ENCODE data around the gene LORICRIN.

Gene LORICRIN

DNA sequence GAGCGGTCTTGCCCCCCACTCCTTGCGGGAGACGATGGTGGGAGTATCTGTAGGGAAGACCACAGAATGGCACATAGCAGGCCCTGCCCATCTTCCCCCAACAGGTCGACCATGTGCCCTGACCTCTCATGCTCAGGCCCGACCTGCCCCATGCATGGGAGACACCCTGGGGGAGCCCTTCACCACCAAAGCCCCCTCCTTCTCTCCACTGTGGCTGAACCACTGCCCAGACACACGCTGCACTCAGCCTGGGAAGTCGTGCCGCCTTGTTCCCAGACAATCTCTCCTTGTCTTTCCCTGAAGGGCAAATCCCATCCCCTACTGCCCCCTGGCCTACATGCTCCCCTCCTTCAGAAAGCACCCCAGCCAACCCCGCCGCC is 47.7 kb downstream of the LORICRIN start:
- DNase-seq, result no peak

DNA sequence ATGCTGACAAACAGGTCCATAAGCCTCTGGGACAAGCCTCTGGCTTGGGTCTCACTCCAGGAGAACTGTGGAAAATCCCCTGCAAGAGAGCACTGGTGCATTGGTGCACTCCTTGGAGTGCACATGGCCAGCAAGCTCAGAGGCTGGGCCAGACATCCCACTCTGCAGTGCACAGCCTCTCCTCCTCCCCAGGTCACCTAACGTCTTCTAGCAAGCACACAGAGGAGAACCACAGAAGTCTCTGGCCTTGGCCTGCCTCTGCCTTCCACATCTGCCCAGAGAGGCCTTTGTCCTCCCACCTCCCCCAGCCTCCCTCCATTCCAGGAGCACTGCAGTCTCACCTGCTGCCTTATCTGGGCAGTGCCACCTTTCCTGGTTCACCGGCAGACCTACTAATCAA is 49.1 kb downstream of the LORICRIN start:
- DNase-seq, result no peak

DNA sequence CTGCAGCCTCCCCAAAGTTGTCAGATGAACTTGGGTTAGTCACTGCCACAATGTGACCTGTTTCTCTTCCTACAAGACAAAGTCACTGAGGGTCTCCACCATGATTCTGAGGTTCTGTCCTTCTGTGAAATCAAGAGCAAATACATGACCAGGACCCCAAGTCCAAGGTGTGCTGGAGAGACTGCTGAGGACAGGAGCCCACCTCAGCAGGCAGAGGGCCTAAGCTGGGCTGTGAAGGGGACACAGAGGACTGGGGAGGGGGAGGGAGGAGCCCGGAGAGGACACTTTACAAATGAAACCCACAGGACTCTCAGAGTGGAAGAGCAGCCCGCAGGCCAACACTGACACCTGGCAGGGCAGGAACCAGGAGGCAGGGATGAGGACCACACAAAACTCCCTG is 50.0 kb downstream of the LORICRIN start:
- DNase-seq, result no peak

DNA sequence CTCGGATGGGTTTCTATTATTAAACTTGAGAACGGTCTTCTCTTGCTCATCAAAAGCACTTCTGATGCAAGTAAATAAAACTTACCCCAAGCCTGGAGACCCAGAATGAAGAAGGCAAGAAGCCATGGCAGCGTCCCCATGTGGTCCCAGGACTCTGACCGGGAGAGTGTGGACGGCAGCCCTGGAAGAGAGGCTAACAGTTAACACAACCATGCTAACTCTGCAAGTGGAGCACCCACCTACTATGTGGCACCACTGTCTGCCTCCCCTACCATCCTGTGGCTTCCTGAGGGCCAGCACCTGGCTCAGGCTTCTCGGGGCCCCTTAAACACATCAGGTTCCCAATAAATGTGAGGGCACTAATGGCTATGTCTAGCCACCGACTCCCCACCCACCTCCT is 51.0 kb downstream of the LORICRIN start:
- DNase-seq, result no peak

Measured in NCI-H1436 (cell line).